ENCODE data around the gene SGO2. TPM values are rescaled to one million over a fixed set of nuclear protein-coding genes. Genes with fewer than 3 reads are reported as not detected.

SGO2 gene
- total and polyA plus RNA-seq, 2 donors (not counting 1 experiment from before 2014, with no cell fraction given): 0.89 to 5.3 TPM

GRCh38 chr2:200599206-200599605, 73.2 kb downstream of the SGO2 start:
- WGBS (ENCODE audit: insufficient coverage): no CpG with 5 or more reads among the region's 3 CpGs
- H3K79me2 ChIP-seq (ENCODE audit: control insufficient read depth, insufficient read depth, low read length): no peaks in the 10 kb centered on the region

More at GRCh38 chr2:200599206-200599605, 73.2 kb downstream of the SGO2 start:
- Histone ChIP-seq H3K4me2 (replicated peaks; ENCODE audit: low read depth, low read length, poor library complexity, severe bottlenecking) (no peak overlapping the region), H4K20me1 (ENCODE audit: control insufficient read depth, insufficient read depth, low read length, poor library complexity, severe bottlenecking) (no peaks in the 10 kb centered on the region), H2AFZ (ENCODE audit: insufficient read depth, low read depth, low read length, poor library complexity, severe bottlenecking) (no peak overlapping the region), H3K27me3 (replicated peaks in 1 of 4; ENCODE audit: control extremely low read depth in 1 of 4, control insufficient read depth in 3 of 4, insufficient read depth in 4 of 4, low read length in 3 of 4) (peaks cover 0 to 3% (median 0%) of the 10 kb centered on the region in 4 experiments), H3K27ac (ENCODE audit: low read length in 2 of 2) (no peak overlapping the region), H3K9me3 (ENCODE audit: control extremely low read depth in 1 of 3, control insufficient read depth in 2 of 3, insufficient read depth in 1 of 3, low read length in 2 of 3) (no peaks in the 10 kb centered on the region), H3K4me1 (ENCODE audit: control insufficient read depth in 2 of 2, insufficient read depth in 2 of 2, low read length in 2 of 2) (no peaks in the 10 kb centered on the region), H3K9ac (ENCODE audit: low read length) (no peak overlapping the region), H3K36me3 (replicated peaks in 1 of 2; ENCODE audit: control extremely low read depth in 1 of 2, control insufficient read depth in 1 of 2, extremely low read depth in 1 of 2, insufficient read depth in 2 of 2, low read length in 1 of 2) (no peaks in the 10 kb centered on the region), H3K4me3 (ENCODE audit: control extremely low read depth in 1 of 5, extremely low read depth in 1 of 5, insufficient read depth in 1 of 5, low read depth in 2 of 5, low read length in 4 of 5) (no peak overlapping the region)
- H3K4me1 Mint-ChIP-seq: no peaks in the 10 kb centered on the region
- POLR2A ChIA-PET: no interaction called here
- no peak overlapping the region for H3K27ac Mint-ChIP-seq
- DNase-seq (no peak), ATAC-seq (ENCODE audit: low read depth) (no peak)
- no peak overlapping the region for H3K4me3 Mint-ChIP-seq
- TF ChIP-seq EZH2 (IDR thresholded peaks at IDR 0.05; ENCODE audit: borderline replicate concordance, insufficient read depth, low read depth, low read length, poor library complexity, severe bottlenecking) (no peak), CTCF (IDR thresholded peaks at IDR 0.05) (no peak)
- H3K9me3 Mint-ChIP-seq (ENCODE audit: insufficient read depth): no peaks in the 10 kb centered on the region
- CTCF ChIA-PET: no interaction called here
- H3K27me3 Mint-ChIP-seq: peaks cover 33% of the 10 kb centered on the region
- intact Hi-C loops (cut with micrococcal nuclease): no loop called here
